Suprapubic skin (tissue), 4 donors: ENCODE data around the gene RAPGEF6.

Source experiments
- CTCF ChIP-seq, 2 donors: fragments of 200-600 bp in 1 of 2; fragments of 450-650 bp in 1 of 2; sonication (generic) in 1 of 2; IDR thresholded peaks; one replicate each; pipeline ENCODE4 v1.5.1; 2016 to 2019; ENCODE audit warnings: antibody characterized with exemption in 2 of 2, mild to moderate bottlenecking in 1 of 2, moderate library complexity in 1 of 2
- POLR2A ChIP-seq, 2 donors: fragments of 450-650 bp; IDR thresholded peaks; one replicate each; pipeline ENCODE4 v1.6.1; 2017; ENCODE audit warnings: antibody characterized with exemption in 2 of 2, mild to moderate bottlenecking in 2 of 2, moderate library complexity in 2 of 2
- POLR2AphosphoS5 ChIP-seq, 3 donors: sonication (generic); formaldehyde crosslinking; IDR thresholded peaks; one replicate each; pipeline ENCODE4 v1.6.1; 2017; ENCODE audit warnings: antibody characterized with exemption in 3 of 3

- TF ChIP-seq POLR2A (IDR thresholded peaks at IDR 0.05) (no peak), CTCF (IDR thresholded peaks at IDR 0.05) (no peak), POLR2AphosphoS5 (IDR thresholded peaks at IDR 0.05) (no peak)
These were observed 2.7 kb upstream of the RAPGEF6 start for GRCh38 chr5:131637694-131638093.
